ENCODE measurements around the gene TUBGCP2.

The TUBGCP2 gene

GRCh38 chr10:133242611-133243356, 65.9 kb downstream of the TUBGCP2 start:
- no peak overlapping the region for H3K9ac ChIP-seq (ENCODE audit: low read depth, low read length, poor library complexity, severe bottlenecking)
- no peak overlapping the region for H2AFZ ChIP-seq (ENCODE audit: low read length)
- H4K20me1 ChIP-seq (ENCODE audit: insufficient read depth, low read length, poor library complexity, severe bottlenecking), result no peaks in the 10 kb centered on the region
- H3K4me3 ChIP-seq (ENCODE audit: low read length, poor library complexity, severe bottlenecking), result no peak overlapping the region
- H3K4me2 ChIP-seq (ENCODE audit: low read depth, low read length, poor library complexity, severe bottlenecking), result no peak overlapping the region
- H3K79me2 ChIP-seq (ENCODE audit: insufficient read depth, low read length), result no peaks in the 10 kb centered on the region
- H3K4me1 ChIP-seq (ENCODE audit: insufficient read depth, low read length, poor library complexity, severe bottlenecking), result peaks cover 4% of the 10 kb centered on the region
- no peaks in the 10 kb centered on the region; the same call in 1 of the 2 replicates for H3K9me3 ChIP-seq (ENCODE audit: insufficient read depth, low read depth, low read length)
- TF ChIP-seq CTCF (conservative IDR thresholded peaks at IDR 0.05; ENCODE audit: low read length) (no peak), EZH2phosphoT487 (IDR thresholded peaks at IDR 0.05; ENCODE audit: borderline replicate concordance) (no peak)
- H3K27me3 ChIP-seq (ENCODE audit: insufficient read depth, low read length, poor library complexity, severe bottlenecking), result no peaks in the 10 kb centered on the region
- no peaks in the 10 kb centered on the region for H3K36me3 ChIP-seq (ENCODE audit: insufficient read depth, low read length)
- H3K9me2 ChIP-seq (replicated peaks; ENCODE audit: low read depth, low read length), result no peaks in the 10 kb centered on the region
- no peaks in the 10 kb centered on the region for H3F3A ChIP-seq (ENCODE audit: low read depth)

GRCh38 chr10:133241501-133242205, 67.0 kb downstream of the TUBGCP2 start:
- Histone ChIP-seq H3K9me2 (replicated peaks; ENCODE audit: low read depth, low read length) (no peaks in the 10 kb centered on the region), H3K27me3 (ENCODE audit: insufficient read depth, low read length, poor library complexity, severe bottlenecking) (no peaks in the 10 kb centered on the region), H3K9me3 (ENCODE audit: insufficient read depth, low read depth, low read length) (no peaks in the 10 kb centered on the region; the same call in 1 of the 2 replicates), H4K20me1 (ENCODE audit: insufficient read depth, low read length, poor library complexity, severe bottlenecking) (no peaks in the 10 kb centered on the region), H3K4me3 (ENCODE audit: low read length, poor library complexity, severe bottlenecking) (no peak overlapping the region), H3K4me1 (ENCODE audit: insufficient read depth, low read length, poor library complexity, severe bottlenecking) (no peaks in the 10 kb centered on the region), H3K4me2 (ENCODE audit: low read depth, low read length, poor library complexity, severe bottlenecking) (no peak overlapping the region), H3K9ac (ENCODE audit: low read depth, low read length, poor library complexity, severe bottlenecking) (no peak overlapping the region), H3K36me3 (ENCODE audit: insufficient read depth, low read length) (no peaks in the 10 kb centered on the region), H3K79me2 (ENCODE audit: insufficient read depth, low read length) (no peaks in the 10 kb centered on the region), H3F3A (ENCODE audit: low read depth) (no peaks in the 10 kb centered on the region), H2AFZ (ENCODE audit: low read length) (no peak overlapping the region)
- TF ChIP-seq CTCF (conservative IDR thresholded peaks at IDR 0.05; ENCODE audit: low read length) (no peak), EZH2phosphoT487 (IDR thresholded peaks at IDR 0.05; ENCODE audit: borderline replicate concordance) (no peak)

- Histone ChIP-seq H3K4me2 (ENCODE audit: low read depth, low read length, poor library complexity, severe bottlenecking) (no peak overlapping the region), H3K9me2 (replicated peaks; ENCODE audit: low read depth, low read length) (no peaks in the 10 kb centered on the region), H3K9me3 (ENCODE audit: insufficient read depth, low read depth, low read length) (no peaks in the 10 kb centered on the region; the same call in 1 of the 2 replicates), H3K79me2 (ENCODE audit: insufficient read depth, low read length) (no peaks in the 10 kb centered on the region), H2AFZ (ENCODE audit: low read length) (no peak overlapping the region), H3K9ac (ENCODE audit: low read depth, low read length, poor library complexity, severe bottlenecking) (no peak overlapping the region), H3K4me3 (ENCODE audit: low read length, poor library complexity, severe bottlenecking) (no peak overlapping the region), H4K20me1 (ENCODE audit: insufficient read depth, low read length, poor library complexity, severe bottlenecking) (no peaks in the 10 kb centered on the region), H3K4me1 (ENCODE audit: insufficient read depth, low read length, poor library complexity, severe bottlenecking) (no peaks in the 10 kb centered on the region), H3F3A (ENCODE audit: low read depth) (no peaks in the 10 kb centered on the region), H3K27me3 (ENCODE audit: insufficient read depth, low read length, poor library complexity, severe bottlenecking) (no peaks in the 10 kb centered on the region), H3K36me3 (ENCODE audit: insufficient read depth, low read length) (no peaks in the 10 kb centered on the region)
- no peak for TF ChIP-seq CTCF (conservative IDR thresholded peaks at IDR 0.05; ENCODE audit: low read length)
- TF ChIP-seq EZH2phosphoT487 (IDR thresholded peaks at IDR 0.05; ENCODE audit: borderline replicate concordance), result no peak
Observed at GRCh38 chr10:133239990-133240389, 68.7 kb downstream of the TUBGCP2 start.

Measured in Loucy (cell line).